Panc1 (cell line): Measurements from ENCODE around the gene GPD1.

Experiments used
- POLR2AphosphoS5 ChIP-seq: IDR thresholded peaks from 2 replicates; pipeline ENCODE4 v1.6.1; 2012; ENCODE audit warnings: mild to moderate bottlenecking, low read depth, low read length, moderate library complexity
- SIN3A ChIP-seq: IDR thresholded peaks from 2 replicates; pipeline ENCODE4 v1.6.1; 2012; ENCODE audit warnings: low read depth, mild to moderate bottlenecking, low read length, moderate library complexity, borderline replicate concordance; ENCODE audit not compliant: insufficient read depth
- TF ChIP-seq, protein P1 (sequence below): fragments of 450-650 bp; IDR thresholded peaks from 2 replicates; pipeline ENCODE4 v1.5.1; 2017; ENCODE audit warnings: mild to moderate bottlenecking
- TF ChIP-seq, protein P2 (sequence below), 2 experiments: IDR thresholded peaks; 2 replicates each; pipeline ENCODE4 v1.6.1; 2011 to 2012; ENCODE audit warnings: low read depth in 2 of 2, control low read depth in 1 of 2, low read length in 1 of 2, mild to moderate bottlenecking in 1 of 2, moderate library complexity in 1 of 2; ENCODE audit not compliant: insufficient read depth in 1 of 2

DNA sequence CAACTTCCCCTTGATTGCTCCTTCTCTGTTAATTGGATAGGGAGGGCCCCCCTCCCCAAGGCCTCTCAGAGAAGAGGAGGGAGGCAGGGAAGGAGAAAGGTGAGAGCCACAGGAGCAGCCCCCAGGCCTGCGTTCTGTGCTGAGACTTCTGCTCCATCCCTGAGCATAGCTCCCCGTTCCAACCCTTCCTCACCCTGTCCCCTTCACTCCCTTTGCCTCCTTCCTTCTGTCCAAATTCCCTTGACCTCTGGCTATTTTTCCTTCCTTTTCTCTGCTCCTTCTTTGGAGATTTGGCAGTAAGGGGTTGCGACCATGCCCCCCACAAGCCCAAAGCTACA is 47.2 kb upstream of the GPD1 start:
- TF ChIP-seq, protein P1, sequence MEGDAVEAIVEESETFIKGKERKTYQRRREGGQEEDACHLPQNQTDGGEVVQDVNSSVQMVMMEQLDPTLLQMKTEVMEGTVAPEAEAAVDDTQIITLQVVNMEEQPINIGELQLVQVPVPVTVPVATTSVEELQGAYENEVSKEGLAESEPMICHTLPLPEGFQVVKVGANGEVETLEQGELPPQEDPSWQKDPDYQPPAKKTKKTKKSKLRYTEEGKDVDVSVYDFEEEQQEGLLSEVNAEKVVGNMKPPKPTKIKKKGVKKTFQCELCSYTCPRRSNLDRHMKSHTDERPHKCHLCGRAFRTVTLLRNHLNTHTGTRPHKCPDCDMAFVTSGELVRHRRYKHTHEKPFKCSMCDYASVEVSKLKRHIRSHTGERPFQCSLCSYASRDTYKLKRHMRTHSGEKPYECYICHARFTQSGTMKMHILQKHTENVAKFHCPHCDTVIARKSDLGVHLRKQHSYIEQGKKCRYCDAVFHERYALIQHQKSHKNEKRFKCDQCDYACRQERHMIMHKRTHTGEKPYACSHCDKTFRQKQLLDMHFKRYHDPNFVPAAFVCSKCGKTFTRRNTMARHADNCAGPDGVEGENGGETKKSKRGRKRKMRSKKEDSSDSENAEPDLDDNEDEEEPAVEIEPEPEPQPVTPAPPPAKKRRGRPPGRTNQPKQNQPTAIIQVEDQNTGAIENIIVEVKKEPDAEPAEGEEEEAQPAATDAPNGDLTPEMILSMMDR: no peak
- TF ChIP-seq, protein P2, sequence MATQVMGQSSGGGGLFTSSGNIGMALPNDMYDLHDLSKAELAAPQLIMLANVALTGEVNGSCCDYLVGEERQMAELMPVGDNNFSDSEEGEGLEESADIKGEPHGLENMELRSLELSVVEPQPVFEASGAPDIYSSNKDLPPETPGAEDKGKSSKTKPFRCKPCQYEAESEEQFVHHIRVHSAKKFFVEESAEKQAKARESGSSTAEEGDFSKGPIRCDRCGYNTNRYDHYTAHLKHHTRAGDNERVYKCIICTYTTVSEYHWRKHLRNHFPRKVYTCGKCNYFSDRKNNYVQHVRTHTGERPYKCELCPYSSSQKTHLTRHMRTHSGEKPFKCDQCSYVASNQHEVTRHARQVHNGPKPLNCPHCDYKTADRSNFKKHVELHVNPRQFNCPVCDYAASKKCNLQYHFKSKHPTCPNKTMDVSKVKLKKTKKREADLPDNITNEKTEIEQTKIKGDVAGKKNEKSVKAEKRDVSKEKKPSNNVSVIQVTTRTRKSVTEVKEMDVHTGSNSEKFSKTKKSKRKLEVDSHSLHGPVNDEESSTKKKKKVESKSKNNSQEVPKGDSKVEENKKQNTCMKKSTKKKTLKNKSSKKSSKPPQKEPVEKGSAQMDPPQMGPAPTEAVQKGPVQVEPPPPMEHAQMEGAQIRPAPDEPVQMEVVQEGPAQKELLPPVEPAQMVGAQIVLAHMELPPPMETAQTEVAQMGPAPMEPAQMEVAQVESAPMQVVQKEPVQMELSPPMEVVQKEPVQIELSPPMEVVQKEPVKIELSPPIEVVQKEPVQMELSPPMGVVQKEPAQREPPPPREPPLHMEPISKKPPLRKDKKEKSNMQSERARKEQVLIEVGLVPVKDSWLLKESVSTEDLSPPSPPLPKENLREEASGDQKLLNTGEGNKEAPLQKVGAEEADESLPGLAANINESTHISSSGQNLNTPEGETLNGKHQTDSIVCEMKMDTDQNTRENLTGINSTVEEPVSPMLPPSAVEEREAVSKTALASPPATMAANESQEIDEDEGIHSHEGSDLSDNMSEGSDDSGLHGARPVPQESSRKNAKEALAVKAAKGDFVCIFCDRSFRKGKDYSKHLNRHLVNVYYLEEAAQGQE (IDR thresholded peaks at IDR 0.05; ENCODE audit: insufficient read depth in 1 of 2, low read depth in 2 of 2, low read length in 1 of 2): no peak
- no peak for TF ChIP-seq POLR2AphosphoS5
- TF ChIP-seq SIN3A: no peak
